ENCODE measurements around the gene PRODH.
"Not testable (repeated sequence)": the region's sequence is repeated elsewhere in the genome, so short reads cannot be mapped to it uniquely, and the experiment has no call there.

The PRODH gene

GRCh38 chr22:18968011-18968749, 32.1 kb upstream of the PRODH start:
- Histone ChIP-seq H3K9me2 (replicated peaks; ENCODE audit: low read depth, low read length) (no peaks in the 10 kb centered on the region), H4K20me1 (ENCODE audit: insufficient read depth, low read length, poor library complexity, severe bottlenecking) (no peaks in the 10 kb centered on the region), H3F3A (ENCODE audit: low read depth) (no peaks in the 10 kb centered on the region), H3K4me2 (ENCODE audit: low read depth, low read length, poor library complexity, severe bottlenecking) (no peak overlapping the region), H3K79me2 (ENCODE audit: insufficient read depth, low read length) (no peaks in the 10 kb centered on the region), H3K9ac (ENCODE audit: low read depth, low read length, poor library complexity, severe bottlenecking) (no peak overlapping the region), H3K27me3 (ENCODE audit: insufficient read depth, low read length, poor library complexity, severe bottlenecking) (no peaks in the 10 kb centered on the region), H3K36me3 (ENCODE audit: insufficient read depth, low read length) (no peaks in the 10 kb centered on the region), H3K9me3 (ENCODE audit: insufficient read depth, low read depth, low read length) (no peaks in the 10 kb centered on the region), H3K4me1 (ENCODE audit: insufficient read depth, low read length, poor library complexity, severe bottlenecking) (no peaks in the 10 kb centered on the region), H3K4me3 (ENCODE audit: low read length, poor library complexity, severe bottlenecking) (no peak overlapping the region), H2AFZ (ENCODE audit: low read length) (no peak overlapping the region)
- TF ChIP-seq EZH2phosphoT487 (IDR thresholded peaks at IDR 0.05; ENCODE audit: borderline replicate concordance), result no peak
- no peak for TF ChIP-seq CTCF (conservative IDR thresholded peaks at IDR 0.05; ENCODE audit: low read length)

- not testable (repeated sequence) for H3K4me2 ChIP-seq (ENCODE audit: low read depth, low read length, poor library complexity, severe bottlenecking); H2AFZ ChIP-seq (ENCODE audit: low read length); H3K79me2 ChIP-seq (ENCODE audit: insufficient read depth, low read length); H3K9ac ChIP-seq (ENCODE audit: low read depth, low read length, poor library complexity, severe bottlenecking); H3F3A ChIP-seq (ENCODE audit: low read depth); H3K36me3 ChIP-seq (ENCODE audit: insufficient read depth, low read length); H4K20me1 ChIP-seq (ENCODE audit: insufficient read depth, low read length, poor library complexity, severe bottlenecking); H3K4me1 ChIP-seq (ENCODE audit: insufficient read depth, low read length, poor library complexity, severe bottlenecking); H3K9me2 ChIP-seq (replicated peaks; ENCODE audit: low read depth, low read length); H3K4me3 ChIP-seq (ENCODE audit: low read length, poor library complexity, severe bottlenecking); H3K9me3 ChIP-seq (ENCODE audit: insufficient read depth, low read depth, low read length); H3K27me3 ChIP-seq (ENCODE audit: insufficient read depth, low read length, poor library complexity, severe bottlenecking)
Observed at GRCh38 chr22:18967391-18968010, 31.4 kb upstream of the PRODH start.

- no peaks in the 10 kb centered on the region for H3K9me2 ChIP-seq (replicated peaks; ENCODE audit: low read depth, low read length)
- no peak overlapping the region for H2AFZ ChIP-seq (ENCODE audit: low read length)
- no peaks in the 10 kb centered on the region for H3K4me1 ChIP-seq (ENCODE audit: insufficient read depth, low read length, poor library complexity, severe bottlenecking)
- no peak overlapping the region for H3K4me2 ChIP-seq (ENCODE audit: low read depth, low read length, poor library complexity, severe bottlenecking)
- TF ChIP-seq CTCF (conservative IDR thresholded peaks at IDR 0.05; ENCODE audit: low read length) (no peak), EZH2phosphoT487 (IDR thresholded peaks at IDR 0.05; ENCODE audit: borderline replicate concordance) (no peak)
- H3K79me2 ChIP-seq (ENCODE audit: insufficient read depth, low read length), result no peaks in the 10 kb centered on the region
- H3K36me3 ChIP-seq (ENCODE audit: insufficient read depth, low read length), result no peaks in the 10 kb centered on the region
- H3F3A ChIP-seq (ENCODE audit: low read depth), result no peaks in the 10 kb centered on the region
- no peak overlapping the region for H3K9ac ChIP-seq (ENCODE audit: low read depth, low read length, poor library complexity, severe bottlenecking)
- H3K27me3 ChIP-seq (ENCODE audit: insufficient read depth, low read length, poor library complexity, severe bottlenecking), result no peaks in the 10 kb centered on the region
- no peaks in the 10 kb centered on the region for H4K20me1 ChIP-seq (ENCODE audit: insufficient read depth, low read length, poor library complexity, severe bottlenecking)
- H3K4me3 ChIP-seq (ENCODE audit: low read length, poor library complexity, severe bottlenecking), result no peak overlapping the region
- H3K9me3 ChIP-seq (ENCODE audit: insufficient read depth, low read depth, low read length), result no peaks in the 10 kb centered on the region
Observed at GRCh38 chr22:18966748-18967147, 30.7 kb upstream of the PRODH start.

All from Loucy (cell line).